ENCODE data around the gene MED27. TPM values are rescaled to one million over a fixed set of nuclear protein-coding genes. Genes with fewer than 3 reads are reported as not detected.

Gene MED27
- total RNA-seq, 1 experiment from 2014 or later: 38.4 TPM

DNA sequence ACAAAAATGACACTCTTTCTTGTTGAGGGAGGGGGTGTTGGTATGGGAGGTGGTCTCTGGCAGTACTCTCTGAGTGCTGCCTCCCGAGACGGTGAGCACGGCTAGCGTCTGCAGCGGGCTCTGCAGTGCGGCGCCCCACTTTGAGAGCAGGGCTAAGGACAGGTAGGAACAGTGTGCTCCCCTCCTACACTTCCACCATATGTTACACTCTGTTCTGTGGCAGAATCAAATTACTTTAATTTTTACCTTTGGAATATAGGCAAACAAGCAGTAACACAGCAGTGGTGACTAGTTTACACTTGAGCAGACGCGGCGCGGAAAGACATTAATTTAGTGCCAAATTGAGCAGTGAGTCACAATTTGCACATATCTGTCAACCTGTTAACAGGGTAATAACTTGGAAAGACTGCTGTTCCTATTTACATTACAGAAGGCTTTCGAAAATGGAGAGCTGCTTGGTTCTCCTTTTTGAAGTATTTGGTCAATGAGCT lies 136.3 kb downstream of the MED27 start:
- Histone ChIP-seq H3K9ac (ENCODE audit: low read length) (no peak overlapping the region), H4K20me1 (ENCODE audit: low read length) (no peaks in the 10 kb centered on the region), H2AFZ (ENCODE audit: low read length) (no peak overlapping the region), H3K79me2 (ENCODE audit: low read length) (no peaks in the 10 kb centered on the region), H3K36me3 (ENCODE audit: low read depth, low read length) (no peaks in the 10 kb centered on the region), H3K9me2 (replicated peaks; ENCODE audit: low read length) (no peaks in the 10 kb centered on the region), H3K27ac (ENCODE audit: low read length) (no peak overlapping the region), H3K4me3 (ENCODE audit: low read length) (no peak overlapping the region), H3K27me3 (ENCODE audit: low read length) (no peaks in the 10 kb centered on the region), H3F3A (ENCODE audit: low read length, unreplicated experiment) (no peaks in the 10 kb centered on the region), H3K9me3 (ENCODE audit: low read length) (no peaks in the 10 kb centered on the region), H3K4me2 (ENCODE audit: low read length) (no peak overlapping the region), H3K4me1 (ENCODE audit: insufficient read depth, low read length) (no peaks in the 10 kb centered on the region)
- ChIA-PET POLR2A (ENCODE audit: unreplicated experiment) (no interaction called here), CTCF (no interaction called here)
- BruUV-seq (replicated peaks): no TSS peak
- TF ChIP-seq, protein P1, sequence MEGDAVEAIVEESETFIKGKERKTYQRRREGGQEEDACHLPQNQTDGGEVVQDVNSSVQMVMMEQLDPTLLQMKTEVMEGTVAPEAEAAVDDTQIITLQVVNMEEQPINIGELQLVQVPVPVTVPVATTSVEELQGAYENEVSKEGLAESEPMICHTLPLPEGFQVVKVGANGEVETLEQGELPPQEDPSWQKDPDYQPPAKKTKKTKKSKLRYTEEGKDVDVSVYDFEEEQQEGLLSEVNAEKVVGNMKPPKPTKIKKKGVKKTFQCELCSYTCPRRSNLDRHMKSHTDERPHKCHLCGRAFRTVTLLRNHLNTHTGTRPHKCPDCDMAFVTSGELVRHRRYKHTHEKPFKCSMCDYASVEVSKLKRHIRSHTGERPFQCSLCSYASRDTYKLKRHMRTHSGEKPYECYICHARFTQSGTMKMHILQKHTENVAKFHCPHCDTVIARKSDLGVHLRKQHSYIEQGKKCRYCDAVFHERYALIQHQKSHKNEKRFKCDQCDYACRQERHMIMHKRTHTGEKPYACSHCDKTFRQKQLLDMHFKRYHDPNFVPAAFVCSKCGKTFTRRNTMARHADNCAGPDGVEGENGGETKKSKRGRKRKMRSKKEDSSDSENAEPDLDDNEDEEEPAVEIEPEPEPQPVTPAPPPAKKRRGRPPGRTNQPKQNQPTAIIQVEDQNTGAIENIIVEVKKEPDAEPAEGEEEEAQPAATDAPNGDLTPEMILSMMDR (conservative IDR thresholded peaks at IDR 0.05; ENCODE audit: low read depth, low read length): no peak
- TF ChIP-seq EZH2 (IDR thresholded peaks at IDR 0.05; ENCODE audit: low read length, unreplicated experiment) (no peak), EZH2phosphoT487 (IDR thresholded peaks at IDR 0.05; ENCODE audit: borderline replicate concordance, low read length) (no peak)
- ATAC-seq: peak; percentile 55; the same call in 1 of the 2 replicates
- intact Hi-C loops (cut with micrococcal nuclease): no loop called here
- peak; percentile 1 for DNase-seq

DNA sequence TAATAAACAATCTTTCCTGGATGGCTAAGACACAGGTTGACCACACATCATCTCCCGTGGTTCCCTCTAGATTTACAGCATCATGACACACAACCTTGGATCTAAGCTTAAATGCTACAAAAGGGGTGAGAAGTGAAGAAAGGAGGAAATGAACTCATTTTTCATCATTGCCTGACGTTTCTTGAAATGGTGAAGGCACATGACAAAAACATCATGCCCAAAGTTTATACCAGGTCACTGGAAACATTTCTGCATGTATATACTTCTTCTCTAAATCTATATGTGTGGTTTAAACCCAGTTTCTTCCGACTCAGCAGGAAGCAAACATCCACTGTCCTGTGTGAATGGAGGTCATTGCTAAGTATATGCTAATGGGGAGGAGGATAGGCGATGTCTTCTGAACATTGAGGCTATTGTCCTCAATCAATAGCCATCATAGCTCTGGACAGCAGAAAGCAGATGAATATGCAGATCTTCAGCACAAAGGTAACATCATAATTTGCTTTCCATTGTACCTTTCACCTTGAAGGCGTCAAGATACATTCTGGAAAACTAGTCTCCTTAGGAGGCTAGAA lies 137.4 kb downstream of the MED27 start:
- no peak overlapping the region for H3K4me3 ChIP-seq (ENCODE audit: low read length)
- intact Hi-C loops (cut with micrococcal nuclease): no loop called here
- H4K20me1 ChIP-seq (ENCODE audit: low read length): no peaks in the 10 kb centered on the region
- no peaks in the 10 kb centered on the region for H3K79me2 ChIP-seq (ENCODE audit: low read length)
- no peaks in the 10 kb centered on the region for H3K27me3 ChIP-seq (ENCODE audit: low read length)
- TF ChIP-seq EZH2phosphoT487 (IDR thresholded peaks at IDR 0.05; ENCODE audit: borderline replicate concordance, low read length) (no peak), EZH2 (IDR thresholded peaks at IDR 0.05; ENCODE audit: low read length, unreplicated experiment) (no peak)
- TF ChIP-seq, protein P1 (conservative IDR thresholded peaks at IDR 0.05; ENCODE audit: low read depth, low read length): no peak
- no peaks in the 10 kb centered on the region for H3K9me2 ChIP-seq (replicated peaks; ENCODE audit: low read length)
- no TSS peak for BruUV-seq (replicated peaks)
- DNase-seq: no peak
- no peaks in the 10 kb centered on the region; the same call in 1 of the 2 replicates for H3K36me3 ChIP-seq (ENCODE audit: low read depth, low read length)
- H3F3A ChIP-seq (ENCODE audit: low read length, unreplicated experiment): no peaks in the 10 kb centered on the region
- POLR2A ChIA-PET (ENCODE audit: unreplicated experiment): interaction anchor here (0.7 kb wide), 1 partner anchor 137 kb away, joined by 3 read pairs; no protein-coding TSS in a partner anchor
- no peaks in the 10 kb centered on the region for H3K9me3 ChIP-seq (ENCODE audit: low read length)
- no peak overlapping the region for H3K27ac ChIP-seq (ENCODE audit: low read length)
- H3K9ac ChIP-seq (ENCODE audit: low read length): no peak overlapping the region
- ATAC-seq: no peak
- no peak overlapping the region for H2AFZ ChIP-seq (ENCODE audit: low read length)
- H3K4me2 ChIP-seq (ENCODE audit: low read length): no peak overlapping the region
- CTCF ChIA-PET: no interaction called here
- H3K4me1 ChIP-seq (ENCODE audit: insufficient read depth, low read length): no peaks in the 10 kb centered on the region

DNA sequence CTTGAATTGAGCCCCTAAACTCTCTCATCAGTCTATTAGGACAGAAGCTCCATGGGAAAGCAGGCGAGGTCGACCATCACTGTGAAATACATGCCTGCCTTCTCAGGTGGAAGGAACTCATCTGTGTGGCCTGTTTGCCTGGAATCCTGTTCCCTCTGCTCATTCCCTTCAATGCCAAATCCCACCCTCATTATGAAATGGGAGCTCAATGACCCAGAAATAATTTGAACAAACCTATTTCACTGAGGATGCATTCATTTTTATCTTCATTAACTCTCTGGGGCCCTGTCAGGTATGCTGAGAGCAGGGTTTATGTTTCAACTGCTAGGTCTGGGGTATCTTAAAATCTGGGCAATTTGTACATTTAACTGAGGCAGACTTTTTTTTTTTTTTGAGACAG lies 142.2 kb downstream of the MED27 start:
- H3K4me3 ChIP-seq (ENCODE audit: low read length): no peak overlapping the region
- BruUV-seq (replicated peaks): no TSS peak
- H3K9me2 ChIP-seq (replicated peaks; ENCODE audit: low read length): no peaks in the 10 kb centered on the region
- no peaks in the 10 kb centered on the region for H3F3A ChIP-seq (ENCODE audit: low read length, unreplicated experiment)
- POLR2A ChIA-PET (ENCODE audit: unreplicated experiment): no interaction called here
- H3K4me1 ChIP-seq (ENCODE audit: insufficient read depth, low read length): no peaks in the 10 kb centered on the region
- H3K79me2 ChIP-seq (ENCODE audit: low read length): no peaks in the 10 kb centered on the region
- no peaks in the 10 kb centered on the region for H3K9me3 ChIP-seq (ENCODE audit: low read length)
- H3K9ac ChIP-seq (ENCODE audit: low read length): no peak overlapping the region
- DNase-seq: no peak
- TF ChIP-seq EZH2phosphoT487 (IDR thresholded peaks at IDR 0.05; ENCODE audit: borderline replicate concordance, low read length) (no peak), EZH2 (IDR thresholded peaks at IDR 0.05; ENCODE audit: low read length, unreplicated experiment) (no peak)
- TF ChIP-seq, protein P1 (conservative IDR thresholded peaks at IDR 0.05; ENCODE audit: low read depth, low read length): no peak
- H3K36me3 ChIP-seq (ENCODE audit: low read depth, low read length): no peaks in the 10 kb centered on the region; the same call in 1 of the 2 replicates
- H3K27ac ChIP-seq (ENCODE audit: low read length): no peak overlapping the region
- no peaks in the 10 kb centered on the region for H4K20me1 ChIP-seq (ENCODE audit: low read length)
- intact Hi-C loops (cut with micrococcal nuclease): no loop called here
- no peak overlapping the region for H2AFZ ChIP-seq (ENCODE audit: low read length)
- no peaks in the 10 kb centered on the region for H3K27me3 ChIP-seq (ENCODE audit: low read length)
- no peak for ATAC-seq
- H3K4me2 ChIP-seq (ENCODE audit: low read length): no peak overlapping the region
- CTCF ChIA-PET: no interaction called here
